Measurements from ENCODE around the gene ZNF672. TPM values are rescaled to one million over a fixed set of nuclear protein-coding genes. Genes with fewer than 3 reads are reported as not detected.

ZNF672 gene
- total and polyA plus RNA-seq, 2 of the 13 experiments (the other 11 are each of a cell fraction or from before 2014, with no cell fraction given): 17.2 to 22.9 TPM

DNA sequence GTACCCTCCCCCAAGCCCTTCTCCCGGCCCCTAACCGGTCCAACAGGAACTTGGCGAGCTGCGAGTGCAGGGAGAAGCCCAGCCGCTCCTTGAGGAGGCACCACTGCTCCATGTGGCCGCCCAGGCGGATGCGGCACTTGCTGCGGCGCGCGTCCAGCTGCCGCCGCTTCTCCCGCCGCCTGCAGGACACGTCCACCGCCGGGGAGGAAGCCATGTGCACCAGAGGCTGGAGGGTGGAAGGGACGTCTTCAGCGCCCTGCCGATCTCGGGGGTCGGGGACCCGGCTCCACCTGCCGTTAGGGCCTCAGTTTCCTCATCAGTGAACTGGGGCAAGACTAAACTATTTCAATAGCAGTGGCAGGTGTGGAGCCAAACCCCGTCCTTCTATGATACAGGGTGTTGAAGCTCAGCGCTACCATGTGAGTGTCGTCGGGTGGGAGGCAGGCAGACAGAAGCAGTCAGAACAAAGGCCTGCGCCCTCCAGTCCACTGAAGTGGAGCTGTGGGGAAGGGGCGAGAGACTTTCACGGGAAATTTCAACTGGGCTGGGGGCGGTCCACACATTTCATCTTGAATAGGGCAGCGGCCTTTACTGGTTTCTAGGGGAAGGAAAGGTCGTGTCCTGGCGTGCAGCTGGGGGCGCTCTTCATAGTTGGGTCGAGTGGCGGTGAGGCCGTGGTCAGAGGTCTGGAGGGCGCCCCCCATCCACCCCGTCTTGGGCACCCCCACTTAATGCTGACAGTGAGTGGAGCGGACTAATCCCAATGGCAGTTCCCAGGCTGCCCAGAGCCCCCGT is 20.3 kb downstream of the ZNF672 start (continued):
- TF ChIP-seq, protein P1, sequence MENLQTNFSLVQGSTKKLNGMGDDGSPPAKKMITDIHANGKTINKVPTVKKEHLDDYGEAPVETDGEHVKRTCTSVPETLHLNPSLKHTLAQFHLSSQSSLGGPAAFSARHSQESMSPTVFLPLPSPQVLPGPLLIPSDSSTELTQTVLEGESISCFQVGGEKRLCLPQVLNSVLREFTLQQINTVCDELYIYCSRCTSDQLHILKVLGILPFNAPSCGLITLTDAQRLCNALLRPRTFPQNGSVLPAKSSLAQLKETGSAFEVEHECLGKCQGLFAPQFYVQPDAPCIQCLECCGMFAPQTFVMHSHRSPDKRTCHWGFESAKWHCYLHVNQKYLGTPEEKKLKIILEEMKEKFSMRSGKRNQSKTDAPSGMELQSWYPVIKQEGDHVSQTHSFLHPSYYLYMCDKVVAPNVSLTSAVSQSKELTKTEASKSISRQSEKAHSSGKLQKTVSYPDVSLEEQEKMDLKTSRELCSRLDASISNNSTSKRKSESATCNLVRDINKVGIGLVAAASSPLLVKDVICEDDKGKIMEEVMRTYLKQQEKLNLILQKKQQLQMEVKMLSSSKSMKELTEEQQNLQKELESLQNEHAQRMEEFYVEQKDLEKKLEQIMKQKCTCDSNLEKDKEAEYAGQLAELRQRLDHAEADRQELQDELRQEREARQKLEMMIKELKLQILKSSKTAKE (CRISPR knock-in tag; IDR thresholded peaks at IDR 0.05; ENCODE audit: borderline replicate concordance): no peak
- TF ChIP-seq ZNF672 (CRISPR knock-in tag; IDR thresholded peaks at IDR 0.05): no peak
- TF ChIP-seq MXD3 (CRISPR knock-in tag; IDR thresholded peaks at IDR 0.05): peak; percentile 47; the same call in 1 of the 2 replicates
- TF ChIP-seq ZNF766 (CRISPR knock-in tag; IDR thresholded peaks at IDR 0.05; ENCODE audit: borderline replicate concordance): no peak
- TF ChIP-seq ARNT2 (CRISPR knock-in tag; IDR thresholded peaks at IDR 0.05; ENCODE audit: low read depth): no peak; the same call in 1 of the 2 replicates
- peak; percentile 45 for TF ChIP-seq RBM39 (IDR thresholded peaks at IDR 0.05; ENCODE audit: low read depth, low read length, poor library complexity, severe bottlenecking)
- TF ChIP-seq, protein P2, sequence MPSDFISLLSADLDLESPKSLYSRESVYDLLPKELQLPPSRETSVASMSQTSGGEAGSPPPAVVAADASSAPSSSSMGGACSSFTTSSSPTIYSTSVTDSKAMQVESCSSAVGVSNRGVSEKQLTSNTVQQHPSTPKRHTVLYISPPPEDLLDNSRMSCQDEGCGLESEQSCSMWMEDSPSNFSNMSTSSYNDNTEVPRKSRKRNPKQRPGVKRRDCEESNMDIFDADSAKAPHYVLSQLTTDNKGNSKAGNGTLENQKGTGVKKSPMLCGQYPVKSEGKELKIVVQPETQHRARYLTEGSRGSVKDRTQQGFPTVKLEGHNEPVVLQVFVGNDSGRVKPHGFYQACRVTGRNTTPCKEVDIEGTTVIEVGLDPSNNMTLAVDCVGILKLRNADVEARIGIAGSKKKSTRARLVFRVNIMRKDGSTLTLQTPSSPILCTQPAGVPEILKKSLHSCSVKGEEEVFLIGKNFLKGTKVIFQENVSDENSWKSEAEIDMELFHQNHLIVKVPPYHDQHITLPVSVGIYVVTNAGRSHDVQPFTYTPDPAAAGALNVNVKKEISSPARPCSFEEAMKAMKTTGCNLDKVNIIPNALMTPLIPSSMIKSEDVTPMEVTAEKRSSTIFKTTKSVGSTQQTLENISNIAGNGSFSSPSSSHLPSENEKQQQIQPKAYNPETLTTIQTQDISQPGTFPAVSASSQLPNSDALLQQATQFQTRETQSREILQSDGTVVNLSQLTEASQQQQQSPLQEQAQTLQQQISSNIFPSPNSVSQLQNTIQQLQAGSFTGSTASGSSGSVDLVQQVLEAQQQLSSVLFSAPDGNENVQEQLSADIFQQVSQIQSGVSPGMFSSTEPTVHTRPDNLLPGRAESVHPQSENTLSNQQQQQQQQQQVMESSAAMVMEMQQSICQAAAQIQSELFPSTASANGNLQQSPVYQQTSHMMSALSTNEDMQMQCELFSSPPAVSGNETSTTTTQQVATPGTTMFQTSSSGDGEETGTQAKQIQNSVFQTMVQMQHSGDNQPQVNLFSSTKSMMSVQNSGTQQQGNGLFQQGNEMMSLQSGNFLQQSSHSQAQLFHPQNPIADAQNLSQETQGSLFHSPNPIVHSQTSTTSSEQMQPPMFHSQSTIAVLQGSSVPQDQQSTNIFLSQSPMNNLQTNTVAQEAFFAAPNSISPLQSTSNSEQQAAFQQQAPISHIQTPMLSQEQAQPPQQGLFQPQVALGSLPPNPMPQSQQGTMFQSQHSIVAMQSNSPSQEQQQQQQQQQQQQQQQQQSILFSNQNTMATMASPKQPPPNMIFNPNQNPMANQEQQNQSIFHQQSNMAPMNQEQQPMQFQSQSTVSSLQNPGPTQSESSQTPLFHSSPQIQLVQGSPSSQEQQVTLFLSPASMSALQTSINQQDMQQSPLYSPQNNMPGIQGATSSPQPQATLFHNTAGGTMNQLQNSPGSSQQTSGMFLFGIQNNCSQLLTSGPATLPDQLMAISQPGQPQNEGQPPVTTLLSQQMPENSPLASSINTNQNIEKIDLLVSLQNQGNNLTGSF (CRISPR knock-in tag; IDR thresholded peaks at IDR 0.05): peak; percentile 64; the same call in 1 of the 2 replicates
- peak; percentile 61; the same call in 1 of the 2 replicates for TF ChIP-seq NAIF1 (CRISPR knock-in tag; IDR thresholded peaks at IDR 0.05; ENCODE audit: borderline replicate concordance)
- TF ChIP-seq TARDBP (CRISPR knock-in tag; IDR thresholded peaks at IDR 0.05): no peak; the same call in 1 of the 2 replicates
- no peak for TF ChIP-seq ZNF850 (CRISPR knock-in tag; conservative IDR thresholded peaks at IDR 0.05)
- no peak for TF ChIP-seq CCAR2 (optimal IDR thresholded peaks at IDR 0.05; ENCODE audit: low read depth, low read length)
- peak; percentile 79 for TF ChIP-seq MYC (CRISPR knock-in tag; IDR thresholded peaks at IDR 0.05; ENCODE audit: borderline replicate concordance)
- TF ChIP-seq, protein P3, sequence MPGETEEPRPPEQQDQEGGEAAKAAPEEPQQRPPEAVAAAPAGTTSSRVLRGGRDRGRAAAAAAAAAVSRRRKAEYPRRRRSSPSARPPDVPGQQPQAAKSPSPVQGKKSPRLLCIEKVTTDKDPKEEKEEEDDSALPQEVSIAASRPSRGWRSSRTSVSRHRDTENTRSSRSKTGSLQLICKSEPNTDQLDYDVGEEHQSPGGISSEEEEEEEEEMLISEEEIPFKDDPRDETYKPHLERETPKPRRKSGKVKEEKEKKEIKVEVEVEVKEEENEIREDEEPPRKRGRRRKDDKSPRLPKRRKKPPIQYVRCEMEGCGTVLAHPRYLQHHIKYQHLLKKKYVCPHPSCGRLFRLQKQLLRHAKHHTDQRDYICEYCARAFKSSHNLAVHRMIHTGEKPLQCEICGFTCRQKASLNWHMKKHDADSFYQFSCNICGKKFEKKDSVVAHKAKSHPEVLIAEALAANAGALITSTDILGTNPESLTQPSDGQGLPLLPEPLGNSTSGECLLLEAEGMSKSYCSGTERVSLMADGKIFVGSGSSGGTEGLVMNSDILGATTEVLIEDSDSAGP (CRISPR knock-in tag; IDR thresholded peaks at IDR 0.05; ENCODE audit: borderline replicate concordance): peak; percentile 42; the same call in 1 of the 2 replicates
- TF ChIP-seq NFRKB (IDR thresholded peaks at IDR 0.05): no peak
- no peak for TF ChIP-seq DNMT1 (CRISPR knock-in tag; IDR thresholded peaks at IDR 0.05)
- TF ChIP-seq, protein P4, sequence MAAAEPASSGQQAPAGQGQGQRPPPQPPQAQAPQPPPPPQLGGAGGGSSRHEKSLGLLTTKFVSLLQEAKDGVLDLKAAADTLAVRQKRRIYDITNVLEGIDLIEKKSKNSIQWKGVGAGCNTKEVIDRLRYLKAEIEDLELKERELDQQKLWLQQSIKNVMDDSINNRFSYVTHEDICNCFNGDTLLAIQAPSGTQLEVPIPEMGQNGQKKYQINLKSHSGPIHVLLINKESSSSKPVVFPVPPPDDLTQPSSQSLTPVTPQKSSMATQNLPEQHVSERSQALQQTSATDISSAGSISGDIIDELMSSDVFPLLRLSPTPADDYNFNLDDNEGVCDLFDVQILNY (CRISPR knock-in tag; conservative IDR thresholded peaks at IDR 0.05): no peak
- TF ChIP-seq ZSCAN25 (CRISPR knock-in tag; IDR thresholded peaks at IDR 0.05): no peak
- TF ChIP-seq NBN (conservative IDR thresholded peaks at IDR 0.05): no peak
- TF ChIP-seq SP2 (CRISPR knock-in tag; IDR thresholded peaks at IDR 0.05): no peak; the same call in 1 of the 2 replicates

Measured in HepG2 (cell line).